SK-N-SH treated with all-trans-retinoic acid at 6 μM for 48 hours (cell line): Measurements from ENCODE around the gene P2RY8.
A peak's percentile ranks its signal among the peaks of the same experiment; 100 is the strongest.

ENCODE experiments used
- ATAC-seq: fragments of 200-7000 bp; cut with Tn5 transposase; 3 replicates; pipeline ENCODE4 v1.9.1; 2020; ENCODE audit warnings: mild to moderate bottlenecking, moderate library complexity
- ARNTL ChIP-seq: fragments of 450-650 bp; formaldehyde crosslinking; IDR thresholded peaks from 2 replicates; pipeline ENCODE4 v1.5.0; 2020; ENCODE audit warnings: low read depth, mild to moderate bottlenecking, moderate library complexity, borderline replicate concordance
- BACH2 ChIP-seq: fragments of 250-450 bp; sonication (Bioruptor Pico); IDR thresholded peaks from 2 replicates; pipeline ENCODE4 v1.9.0; 2021; ENCODE audit warnings: mild to moderate bottlenecking, borderline replicate concordance
- CREB5 ChIP-seq: fragments of 250-450 bp; sonication (Bioruptor Pico); IDR thresholded peaks from 2 replicates; pipeline ENCODE4 v1.5.1; 2020; ENCODE audit warnings: low read depth, mild to moderate bottlenecking, moderate library complexity
- CSDC2 ChIP-seq: fragments of 250-450 bp; sonication (Bioruptor Pico); IDR thresholded peaks from 2 replicates; pipeline ENCODE4 v1.5.0; 2020; ENCODE audit warnings: mild to moderate bottlenecking, moderate library complexity
- ESRRG ChIP-seq: fragments of 250-450 bp; sonication (Bioruptor Pico); IDR thresholded peaks from 2 replicates; pipeline ENCODE4 v1.6.1; 2021; ENCODE audit warnings: mild to moderate bottlenecking
- ISL1 ChIP-seq: fragments of 250-450 bp; sonication (Bioruptor Pico); IDR thresholded peaks from 2 replicates; pipeline ENCODE4 v2.1.2; 2022; ENCODE audit warnings: mild to moderate bottlenecking, moderate library complexity
- OSR1 ChIP-seq: fragments of 250-450 bp; sonication (Bioruptor Pico); IDR thresholded peaks from 2 replicates; pipeline ENCODE4 v1.8.0; 2022; ENCODE audit warnings: moderate library complexity, mild to moderate bottlenecking, inconsistent platforms
- PPARA ChIP-seq: fragments of 250-450 bp; sonication (Bioruptor Pico); IDR thresholded peaks from 2 replicates; pipeline ENCODE4 v1.5.0; 2020; ENCODE audit warnings: mild to moderate bottlenecking, borderline replicate concordance
- RARB ChIP-seq: fragments of 250-450 bp; sonication (Bioruptor Pico); IDR thresholded peaks from 2 replicates; pipeline ENCODE4 v1.8.0; 2021; ENCODE audit warnings: mild to moderate bottlenecking, moderate library complexity
- TCF4 ChIP-seq: fragments of 250-450 bp; sonication (Bioruptor Pico); IDR thresholded peaks from 2 replicates; pipeline ENCODE4 v1.8.0; 2021; ENCODE audit warnings: mild to moderate bottlenecking, moderate library complexity, borderline replicate concordance
- TOX ChIP-seq: fragments of 250-450 bp; sonication (Bioruptor Pico); IDR thresholded peaks from 2 replicates; pipeline ENCODE4 v1.8.0; 2021; ENCODE audit warnings: mild to moderate bottlenecking, moderate library complexity, borderline replicate concordance
- ZC3H10 ChIP-seq: fragments of 250-450 bp; sonication (Bioruptor Pico); IDR thresholded peaks from 2 replicates; pipeline ENCODE4 v1.5.1; 2021; ENCODE audit warnings: mild to moderate bottlenecking, moderate library complexity
- ZFP3 ChIP-seq: fragments of 250-450 bp; sonication (Bioruptor Pico); IDR thresholded peaks from 2 replicates; pipeline ENCODE4 v1.5.0; 2020; ENCODE audit warnings: mild to moderate bottlenecking, moderate library complexity
- ZFP30 ChIP-seq: fragments of 450-650 bp; formaldehyde crosslinking; IDR thresholded peaks from 2 replicates; pipeline ENCODE4 v1.5.0; 2022; ENCODE audit warnings: mild to moderate bottlenecking, moderate library complexity
- ZNF565 ChIP-seq: fragments of 450-650 bp; formaldehyde crosslinking; conservative IDR thresholded peaks from 2 replicates; pipeline ENCODE4 v1.5.0; 2020; ENCODE audit warnings: low read depth, mild to moderate bottlenecking, moderate library complexity
- ZNF8 ChIP-seq: fragments of 450-650 bp; formaldehyde crosslinking; IDR thresholded peaks from 2 replicates; pipeline ENCODE4 v1.5.0; 2020; ENCODE audit warnings: mild to moderate bottlenecking, moderate library complexity
- TF ChIP-seq, protein P1 (sequence below): fragments of 250-450 bp; sonication (Bioruptor Pico); IDR thresholded peaks from 2 replicates; pipeline ENCODE4 v1.8.0; 2020; ENCODE audit warnings: mild to moderate bottlenecking, moderate library complexity, borderline replicate concordance
- TF ChIP-seq, protein P2 (sequence below): fragments of 250-450 bp; sonication (Bioruptor Pico); IDR thresholded peaks from 2 replicates; pipeline ENCODE4 v1.5.1; 2021; ENCODE audit warnings: mild to moderate bottlenecking, moderate library complexity

Gene P2RY8

GRCh38 chrX:1584237-1585011, 47.4 kb upstream of the P2RY8 start (continued):
- TF ChIP-seq, protein P1, sequence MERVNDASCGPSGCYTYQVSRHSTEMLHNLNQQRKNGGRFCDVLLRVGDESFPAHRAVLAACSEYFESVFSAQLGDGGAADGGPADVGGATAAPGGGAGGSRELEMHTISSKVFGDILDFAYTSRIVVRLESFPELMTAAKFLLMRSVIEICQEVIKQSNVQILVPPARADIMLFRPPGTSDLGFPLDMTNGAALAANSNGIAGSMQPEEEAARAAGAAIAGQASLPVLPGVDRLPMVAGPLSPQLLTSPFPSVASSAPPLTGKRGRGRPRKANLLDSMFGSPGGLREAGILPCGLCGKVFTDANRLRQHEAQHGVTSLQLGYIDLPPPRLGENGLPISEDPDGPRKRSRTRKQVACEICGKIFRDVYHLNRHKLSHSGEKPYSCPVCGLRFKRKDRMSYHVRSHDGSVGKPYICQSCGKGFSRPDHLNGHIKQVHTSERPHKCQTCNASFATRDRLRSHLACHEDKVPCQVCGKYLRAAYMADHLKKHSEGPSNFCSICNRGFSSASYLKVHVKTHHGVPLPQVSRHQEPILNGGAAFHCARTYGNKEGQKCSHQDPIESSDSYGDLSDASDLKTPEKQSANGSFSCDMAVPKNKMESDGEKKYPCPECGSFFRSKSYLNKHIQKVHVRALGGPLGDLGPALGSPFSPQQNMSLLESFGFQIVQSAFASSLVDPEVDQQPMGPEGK (CRISPR knock-in tag) = no peak
- no peak for TF ChIP-seq ZC3H10

GRCh38 chrX:1582686-1583437, 45.9 kb upstream of the P2RY8 start:
- ATAC-seq = peak; percentile 67
- TF ChIP-seq CSDC2 (CRISPR knock-in tag) = no peak
- TF ChIP-seq ZNF8 = no peak
- TF ChIP-seq ZNF565 (CRISPR knock-in tag) = no peak
- TF ChIP-seq, protein P1 (CRISPR knock-in tag) = no peak
- TF ChIP-seq TCF4 (CRISPR knock-in tag) = no peak
- TF ChIP-seq, protein P2, sequence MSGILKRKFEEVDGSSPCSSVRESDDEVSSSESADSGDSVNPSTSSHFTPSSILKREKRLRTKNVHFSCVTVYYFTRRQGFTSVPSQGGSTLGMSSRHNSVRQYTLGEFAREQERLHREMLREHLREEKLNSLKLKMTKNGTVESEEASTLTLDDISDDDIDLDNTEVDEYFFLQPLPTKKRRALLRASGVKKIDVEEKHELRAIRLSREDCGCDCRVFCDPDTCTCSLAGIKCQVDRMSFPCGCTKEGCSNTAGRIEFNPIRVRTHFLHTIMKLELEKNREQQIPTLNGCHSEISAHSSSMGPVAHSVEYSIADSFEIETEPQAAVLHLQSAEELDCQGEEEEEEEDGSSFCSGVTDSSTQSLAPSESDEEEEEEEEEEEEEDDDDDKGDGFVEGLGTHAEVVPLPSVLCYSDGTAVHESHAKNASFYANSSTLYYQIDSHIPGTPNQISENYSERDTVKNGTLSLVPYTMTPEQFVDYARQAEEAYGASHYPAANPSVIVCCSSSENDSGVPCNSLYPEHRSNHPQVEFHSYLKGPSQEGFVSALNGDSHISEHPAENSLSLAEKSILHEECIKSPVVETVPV (CRISPR knock-in tag) = no peak
- TF ChIP-seq RARB (CRISPR knock-in tag) = no peak
- TF ChIP-seq ZC3H10 = no peak
- TF ChIP-seq BACH2 (CRISPR knock-in tag) = no peak

- peak; percentile 76 for ATAC-seq
- TF ChIP-seq ARNTL (CRISPR knock-in tag) = no peak
- TF ChIP-seq CREB5 = no peak
- TF ChIP-seq, protein P1 (CRISPR knock-in tag) = no peak
- no peak for TF ChIP-seq OSR1 (CRISPR knock-in tag)
- no peak for TF ChIP-seq ZNF565 (CRISPR knock-in tag)
- no peak for TF ChIP-seq ISL1 (CRISPR knock-in tag)
- TF ChIP-seq PPARA (CRISPR knock-in tag) = no peak
- TF ChIP-seq ESRRG (CRISPR knock-in tag) = no peak
- no peak for TF ChIP-seq ZC3H10
- TF ChIP-seq ZFP3 (CRISPR knock-in tag) = no peak
- no peak for TF ChIP-seq ZNF8
- no peak for TF ChIP-seq TOX (CRISPR knock-in tag)
- no peak for TF ChIP-seq CSDC2 (CRISPR knock-in tag)
- TF ChIP-seq TCF4 (CRISPR knock-in tag) = no peak
- TF ChIP-seq RARB (CRISPR knock-in tag) = no peak
- no peak for TF ChIP-seq ZFP30 (CRISPR knock-in tag)
- TF ChIP-seq, all 23 proteins: peak for 0
These were observed 44.1 kb upstream of the P2RY8 start for GRCh38 chrX:1581132-1581531.
